HL-60/S4 treated with retinoic acid at 250 ng/mL for 4 days and 3 days (cell line): ENCODE data around the gene EMILIN3.

Experiments used
- in situ Hi-C: fragments of 300-500 bp; cut with MboI; formaldehyde crosslinking; loops from 2 replicates; pipeline ENCODE4 v1.7.0; 2022; ENCODE audit warnings: low sequenced_read_pairs

EMILIN3 gene, protein sequence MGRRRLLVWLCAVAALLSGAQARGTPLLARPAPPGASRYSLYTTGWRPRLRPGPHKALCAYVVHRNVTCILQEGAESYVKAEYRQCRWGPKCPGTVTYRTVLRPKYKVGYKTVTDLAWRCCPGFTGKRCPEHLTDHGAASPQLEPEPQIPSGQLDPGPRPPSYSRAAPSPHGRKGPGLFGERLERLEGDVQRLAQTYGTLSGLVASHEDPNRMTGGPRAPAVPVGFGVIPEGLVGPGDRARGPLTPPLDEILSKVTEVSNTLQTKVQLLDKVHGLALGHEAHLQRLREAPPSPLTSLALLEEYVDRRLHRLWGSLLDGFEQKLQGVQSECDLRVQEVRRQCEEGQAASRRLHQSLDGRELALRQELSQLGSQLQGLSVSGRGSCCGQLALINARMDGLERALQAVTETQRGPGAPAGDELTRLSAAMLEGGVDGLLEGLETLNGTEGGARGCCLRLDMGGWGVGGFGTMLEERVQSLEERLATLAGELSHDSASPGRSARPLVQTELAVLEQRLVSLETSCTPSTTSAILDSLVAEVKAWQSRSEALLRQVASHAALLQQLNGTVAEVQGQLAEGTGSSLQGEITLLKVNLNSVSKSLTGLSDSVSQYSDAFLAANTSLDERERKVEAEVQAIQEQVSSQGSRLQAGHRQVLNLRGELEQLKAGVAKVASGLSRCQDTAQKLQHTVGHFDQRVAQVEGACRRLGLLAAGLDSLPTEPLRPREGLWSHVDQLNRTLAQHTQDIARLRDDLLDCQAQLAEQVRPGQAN

DNA sequence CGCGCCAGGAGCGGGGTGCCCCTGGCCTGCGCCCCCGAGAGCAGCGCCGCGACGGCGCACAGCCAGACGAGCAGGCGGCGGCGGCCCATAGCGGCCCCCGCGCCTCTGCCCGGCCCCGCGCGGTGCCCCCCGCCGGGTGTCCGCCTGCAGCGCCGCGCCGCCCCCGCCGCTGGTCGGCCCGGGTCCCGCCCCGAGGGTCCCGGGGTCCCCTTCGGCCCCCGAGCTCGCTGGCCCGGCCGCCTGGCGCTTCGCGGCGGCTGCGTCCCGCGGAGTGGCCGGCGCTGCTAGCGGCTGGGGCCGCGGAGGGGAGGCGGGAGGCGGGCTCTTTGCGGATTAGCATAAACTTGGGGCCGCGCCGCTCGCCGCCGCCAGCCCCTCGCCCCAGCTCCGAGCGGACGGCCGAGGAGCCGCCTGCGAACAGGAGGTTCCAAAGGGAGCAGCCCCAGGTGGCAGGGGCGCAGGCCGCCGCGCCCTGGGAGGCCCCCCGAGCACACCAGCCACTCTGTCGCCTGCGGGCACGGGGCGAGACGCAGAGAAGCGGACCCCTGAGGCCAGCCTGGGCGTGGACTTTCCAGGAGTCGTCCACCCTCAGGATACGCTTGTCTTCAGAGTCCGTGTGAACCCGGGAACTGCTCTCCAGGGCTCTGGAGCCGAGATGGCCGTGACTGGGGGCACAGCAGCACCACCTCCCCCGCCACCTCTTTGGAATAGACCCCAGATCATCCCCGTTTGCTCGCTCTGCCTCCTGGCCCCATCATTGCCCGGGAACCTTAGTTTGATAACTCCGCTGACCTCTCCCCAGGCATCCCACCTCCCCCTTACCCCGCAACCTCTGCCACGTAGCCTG lies at the start of gene EMILIN3:
TSS of gene EMILIN3 (minus strand) at position 273 of the 847 bp plus-strand sequence. CDS start at position 89, 184 bp downstream.
- in situ Hi-C loops: no loop called here

DNA sequence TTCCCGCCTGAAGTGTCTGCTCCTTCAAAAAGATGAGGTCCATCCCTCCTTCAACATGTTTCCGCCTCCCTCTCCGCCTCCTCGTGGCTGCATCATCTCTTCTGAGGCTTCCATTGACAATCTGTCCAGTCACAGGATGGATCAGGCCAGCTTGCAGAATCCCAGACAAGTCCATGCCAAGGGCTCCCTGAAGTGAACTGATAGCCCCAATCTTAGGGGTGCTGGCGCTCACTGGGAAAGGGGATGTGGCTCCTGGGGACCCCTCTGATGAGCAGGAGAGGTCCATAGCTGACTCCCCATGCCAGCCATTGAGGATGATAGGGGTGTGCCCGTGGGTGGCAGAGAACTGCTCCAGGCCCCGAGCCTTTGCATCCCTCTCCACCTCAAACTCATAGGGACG lies 48.6 kb upstream of the EMILIN3 start:
- in situ Hi-C loops: no loop called here

DNA sequence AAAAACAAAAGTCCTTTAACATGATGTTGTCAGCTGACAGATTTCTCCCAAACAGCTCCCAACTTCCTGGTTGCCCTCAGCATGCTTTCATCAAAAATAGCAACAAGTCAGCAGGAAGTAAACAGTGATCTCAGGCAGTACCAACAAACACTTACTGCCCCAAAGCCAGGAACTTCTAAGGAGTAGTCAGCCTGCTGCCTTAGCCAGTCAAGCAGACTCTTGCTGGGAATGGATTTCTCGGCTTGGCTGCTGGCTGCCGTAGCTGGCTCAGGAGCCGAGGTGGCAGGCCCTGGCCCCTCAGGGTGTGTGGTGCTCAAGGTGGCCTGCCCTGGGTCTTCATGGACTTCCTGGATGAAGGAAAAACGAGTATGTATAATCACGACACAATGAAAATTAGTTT lies 46.6 kb upstream of the EMILIN3 start:
- in situ Hi-C loops: no loop called here

DNA sequence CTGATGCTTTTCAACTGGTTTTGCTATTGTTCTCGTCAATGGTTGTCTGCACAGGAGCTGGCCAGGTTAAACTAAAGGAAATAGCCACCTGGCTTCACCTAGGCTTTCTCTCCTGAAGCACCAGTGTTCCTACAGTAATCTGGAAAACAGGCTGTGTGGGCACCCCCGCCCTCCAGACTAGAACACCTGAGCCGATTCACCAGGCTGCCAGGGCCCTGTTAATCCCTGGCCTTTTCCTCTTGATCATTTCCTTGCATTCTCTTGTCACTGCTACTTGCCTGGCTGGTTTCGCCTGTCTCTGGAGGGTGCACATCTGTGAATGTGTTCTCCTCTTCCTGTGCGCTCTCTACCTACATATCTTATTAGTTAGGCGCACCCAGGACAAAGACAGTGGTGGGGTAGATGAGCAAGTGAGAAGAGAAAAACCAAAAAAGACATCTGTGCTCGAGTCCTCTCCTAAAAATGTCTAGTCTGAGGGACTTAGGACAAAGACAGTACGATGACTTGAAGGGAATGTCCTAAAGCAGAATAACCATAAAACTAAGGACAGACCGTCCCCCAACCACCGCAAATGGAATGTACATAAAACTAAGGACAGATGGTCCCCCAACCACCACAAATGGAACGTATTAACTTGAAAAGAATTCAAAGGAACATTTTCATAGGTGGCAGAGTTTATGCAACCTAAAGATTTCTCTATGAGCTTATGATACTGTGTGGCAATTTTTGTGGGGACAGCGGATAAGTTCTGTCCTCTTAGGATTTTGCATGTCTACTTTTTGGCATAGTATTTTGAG lies 45.9 kb upstream of the EMILIN3 start:
- in situ Hi-C loops: no loop called here

DNA sequence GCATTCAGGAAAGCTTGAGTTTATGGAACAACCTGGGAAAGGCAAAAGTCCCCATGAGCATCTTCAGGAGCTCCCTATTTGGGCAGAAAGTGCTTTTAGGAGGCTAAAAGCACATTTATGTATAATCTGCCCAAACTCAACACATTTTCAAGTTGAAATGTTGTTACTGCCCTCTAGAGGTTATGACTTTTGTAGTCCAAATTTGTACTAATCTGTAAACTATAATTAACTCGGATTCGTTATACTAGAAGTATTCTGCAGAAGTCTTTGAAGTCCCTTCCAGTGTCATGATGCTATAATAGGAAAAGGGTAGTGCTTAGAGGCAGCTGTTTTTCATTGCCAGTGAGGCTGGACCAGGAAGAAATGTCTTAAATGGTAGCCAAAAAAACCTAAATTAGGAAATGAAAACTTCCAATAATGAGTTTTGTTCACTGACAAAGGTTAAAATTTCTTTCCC lies 44.8 kb upstream of the EMILIN3 start:
- in situ Hi-C loops: no loop called here

DNA sequence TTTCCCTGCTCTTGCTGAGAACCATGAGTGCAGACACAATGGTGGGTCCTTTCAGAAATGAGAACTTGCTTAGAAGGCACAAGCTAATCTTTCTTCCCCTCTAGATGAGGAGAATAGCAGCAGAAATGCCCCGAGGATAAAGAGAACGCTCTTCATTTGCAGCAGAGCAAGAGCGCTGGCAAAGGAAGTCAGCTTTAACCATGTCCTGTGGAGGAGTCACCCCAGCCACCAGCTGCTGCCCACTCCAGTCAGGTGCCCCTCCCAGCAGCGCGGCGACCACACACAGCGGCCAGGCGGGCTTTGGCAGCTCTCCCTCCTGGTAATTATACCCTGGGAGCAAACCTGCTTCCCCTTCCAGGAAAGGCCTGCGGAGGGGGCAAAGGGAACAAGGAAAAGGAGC lies 42.4 kb upstream of the EMILIN3 start:
- in situ Hi-C loops: no loop called here

DNA sequence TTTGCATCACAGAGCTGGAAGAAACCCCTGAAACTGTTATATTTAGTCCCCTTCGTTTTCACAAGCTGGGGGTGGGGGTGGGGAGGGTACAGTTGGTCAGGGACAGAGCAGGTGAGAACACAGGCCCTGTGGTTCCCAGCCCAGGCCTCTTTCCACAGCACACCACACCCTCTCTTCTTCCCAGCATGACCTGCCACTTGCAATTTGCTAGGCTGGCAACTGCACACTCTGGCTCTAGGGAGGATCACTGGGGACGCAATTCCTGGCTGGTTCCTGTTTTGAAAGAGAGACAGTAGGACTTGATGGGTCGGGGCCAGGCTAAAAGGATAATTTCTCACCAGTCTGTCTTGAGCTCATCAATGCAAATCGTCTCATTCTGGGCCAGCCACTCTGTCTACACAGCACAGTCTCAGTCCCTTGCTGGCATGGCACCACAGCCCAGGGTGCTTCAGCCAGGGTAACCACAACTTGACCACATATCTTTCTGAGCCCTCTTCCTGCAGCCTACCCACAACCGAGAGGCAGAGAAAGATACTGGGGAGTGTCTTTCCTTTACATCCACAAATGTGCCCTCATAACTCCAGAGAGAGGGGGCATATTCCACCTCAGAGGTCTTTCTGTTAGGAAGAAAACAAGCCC lies 41.7 kb upstream of the EMILIN3 start:
- in situ Hi-C loops: no loop called here

DNA sequence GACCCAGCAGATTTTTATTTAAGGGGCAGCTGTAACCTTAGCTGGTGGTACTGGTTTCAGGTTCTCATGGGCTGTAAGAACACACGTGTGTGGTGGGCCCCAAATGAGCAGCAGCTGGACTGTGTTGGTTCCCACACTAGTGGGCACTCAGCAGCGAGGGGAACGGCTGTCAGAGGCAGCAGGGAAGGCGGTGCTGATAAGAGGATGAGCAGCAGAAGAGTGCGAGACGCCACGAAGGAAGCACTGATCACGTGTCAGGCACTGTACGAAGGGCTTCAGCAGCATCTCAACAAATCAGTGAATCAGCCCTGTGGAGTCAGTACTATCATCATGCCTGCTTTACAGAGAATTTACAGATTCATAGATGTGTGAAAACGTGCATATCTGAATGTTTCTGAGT lies 41.0 kb upstream of the EMILIN3 start:
- in situ Hi-C loops: no loop called here

DNA sequence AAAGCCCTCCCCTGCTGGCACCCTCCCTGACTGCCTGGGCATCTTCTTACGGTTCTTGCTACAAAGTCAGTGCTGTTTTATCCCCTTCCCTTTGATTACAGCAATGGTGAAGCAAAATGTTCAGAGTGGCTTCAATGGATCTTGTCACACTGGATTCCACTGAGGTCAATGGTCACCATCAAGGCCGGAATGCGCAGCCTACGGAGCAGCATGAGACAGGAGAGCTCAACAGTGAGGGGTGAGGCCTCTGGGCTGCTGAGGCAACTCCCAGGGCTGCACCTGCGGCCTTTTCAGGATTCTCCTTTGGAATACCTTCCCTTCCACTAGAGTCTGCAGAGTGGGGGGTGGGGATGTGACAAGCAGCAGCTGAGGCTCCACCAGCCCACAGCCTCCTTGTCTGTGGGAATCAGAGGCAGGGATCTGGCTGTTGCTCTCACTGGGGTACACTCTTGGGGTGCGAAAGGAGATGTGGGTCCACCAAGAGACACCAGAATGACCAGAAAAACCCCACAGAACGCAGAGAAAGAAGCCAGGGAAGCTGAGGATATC lies 40.4 kb upstream of the EMILIN3 start:
- in situ Hi-C loops: no loop called here

DNA sequence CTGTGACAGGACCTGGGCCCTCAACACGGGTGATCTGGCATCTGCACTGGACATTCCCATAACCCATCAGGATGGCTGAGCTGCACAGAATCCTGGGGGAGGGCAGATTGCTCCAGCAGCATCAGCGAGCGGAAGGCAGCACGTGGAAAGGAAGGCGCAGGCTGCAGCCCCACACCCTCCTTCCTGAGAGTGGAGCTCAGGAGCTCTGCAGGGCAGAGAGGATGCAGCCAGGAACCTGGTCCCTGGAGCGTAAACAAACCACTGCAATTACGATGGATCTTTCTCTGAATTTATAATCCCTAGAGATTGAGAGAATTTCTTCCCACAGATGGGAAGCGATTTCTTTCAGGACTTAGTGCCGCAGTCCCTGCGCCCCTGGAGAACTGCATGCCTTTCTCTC lies 39.7 kb upstream of the EMILIN3 start:
- in situ Hi-C loops: no loop called here

DNA sequence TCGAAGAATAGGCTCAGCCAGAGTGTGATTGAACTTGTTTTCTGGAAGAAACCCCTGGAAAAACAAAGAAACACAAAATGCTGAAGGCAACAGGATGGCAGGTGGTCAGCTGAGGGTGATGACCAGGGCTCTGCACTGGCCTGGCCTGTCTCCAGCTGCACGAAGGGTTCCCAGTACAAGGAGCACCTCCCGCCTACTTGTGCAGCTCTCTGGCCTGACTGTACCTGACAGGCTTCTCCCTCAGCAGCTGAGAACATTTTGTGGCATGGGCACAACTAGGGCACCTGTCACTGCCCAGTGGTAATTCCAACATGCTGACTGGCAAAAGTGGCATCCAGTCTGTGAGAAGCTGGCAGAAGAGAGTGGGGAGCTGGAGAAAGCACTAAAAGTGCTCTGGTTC lies 38.8 kb upstream of the EMILIN3 start:
- in situ Hi-C loops: no loop called here

DNA sequence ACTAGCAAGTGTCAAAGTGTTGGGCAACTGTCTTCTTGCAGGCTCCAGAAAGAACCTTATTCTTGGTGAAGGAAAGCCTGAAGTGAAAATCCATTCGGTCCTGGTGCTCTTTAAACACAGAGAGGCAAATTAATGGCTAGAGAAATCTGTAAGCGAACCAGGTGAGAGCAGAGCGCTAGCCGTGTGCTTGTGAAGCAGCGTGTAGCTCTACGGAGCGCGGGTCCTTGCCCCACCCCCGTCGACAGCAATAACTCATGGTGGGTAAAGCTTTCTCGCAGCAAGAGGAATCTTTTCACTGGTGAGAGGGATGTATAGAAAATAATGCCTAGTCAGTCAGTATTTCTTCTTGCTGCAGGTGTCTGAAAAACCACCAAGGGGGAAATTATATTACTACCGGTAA lies 37.0 kb upstream of the EMILIN3 start:
- in situ Hi-C loops: no loop called here

DNA sequence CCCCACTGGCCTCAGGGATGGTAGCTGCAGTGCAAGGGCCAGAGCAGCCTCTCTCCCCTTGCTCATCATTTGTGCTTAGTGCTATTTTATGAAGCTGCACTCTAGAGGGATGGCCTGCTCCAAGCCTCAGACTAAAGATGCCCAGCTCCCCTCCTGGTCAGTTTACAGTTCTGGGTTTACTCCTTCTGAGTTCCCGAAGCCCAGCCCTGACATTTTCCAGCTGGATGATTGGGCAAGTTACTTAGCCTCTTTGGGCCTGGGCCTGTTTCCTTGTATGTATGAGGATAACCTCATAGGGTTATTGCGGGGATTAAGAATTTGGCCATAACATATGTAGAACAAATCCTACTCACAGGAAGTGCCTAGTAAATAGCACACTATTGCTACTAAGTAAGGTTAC lies 31.8 kb upstream of the EMILIN3 start:
- in situ Hi-C loops: no loop called here

DNA sequence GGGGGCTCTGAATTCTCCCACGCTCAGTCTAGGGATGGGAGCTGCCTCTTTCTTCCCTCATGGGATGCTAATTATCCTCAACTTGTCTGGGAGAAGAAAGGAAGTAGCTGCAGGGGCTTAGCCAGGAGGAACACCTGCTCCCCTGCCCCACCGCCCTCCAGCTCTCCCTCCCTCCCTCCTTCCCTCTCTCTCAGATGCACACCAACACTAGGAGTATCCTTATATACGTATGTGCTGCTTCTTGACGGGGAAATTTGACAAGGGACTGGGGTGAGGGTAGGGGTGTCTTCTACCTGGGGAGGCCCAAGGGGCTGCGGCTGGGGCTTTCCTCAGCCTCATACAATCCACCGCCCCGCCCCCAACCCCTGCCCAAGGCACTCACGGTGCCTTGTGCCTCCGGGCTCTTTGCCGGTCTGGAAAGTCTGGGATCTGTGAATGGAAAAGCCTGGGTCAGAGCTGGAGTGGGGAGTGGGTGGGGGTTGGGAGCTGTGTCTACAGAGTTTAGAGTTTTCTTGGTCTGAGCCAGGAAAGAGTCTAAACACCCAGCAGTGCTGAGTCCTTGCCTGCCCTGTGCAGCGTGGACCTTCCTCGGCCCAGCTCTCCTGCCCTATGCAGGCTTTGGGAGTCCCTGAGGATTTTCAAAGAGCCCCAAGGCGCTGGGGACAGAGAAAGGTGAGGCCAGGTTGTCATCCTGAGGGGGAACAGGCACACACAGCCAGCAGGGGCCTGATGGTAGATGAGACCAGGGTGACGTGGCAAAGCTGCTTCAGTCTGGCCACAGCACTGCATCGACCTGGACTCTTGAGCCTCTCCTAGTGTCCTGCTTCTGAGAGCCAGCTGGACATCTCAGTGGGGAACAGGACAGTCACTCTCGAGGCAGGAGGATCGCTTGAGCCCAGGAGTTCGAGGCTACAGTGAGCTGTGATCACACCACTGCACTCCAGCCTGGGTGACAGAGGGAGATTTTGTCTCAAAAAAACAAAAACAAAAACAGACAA lies 29.3 kb upstream of the EMILIN3 start:
- in situ Hi-C loops: no loop called here

DNA sequence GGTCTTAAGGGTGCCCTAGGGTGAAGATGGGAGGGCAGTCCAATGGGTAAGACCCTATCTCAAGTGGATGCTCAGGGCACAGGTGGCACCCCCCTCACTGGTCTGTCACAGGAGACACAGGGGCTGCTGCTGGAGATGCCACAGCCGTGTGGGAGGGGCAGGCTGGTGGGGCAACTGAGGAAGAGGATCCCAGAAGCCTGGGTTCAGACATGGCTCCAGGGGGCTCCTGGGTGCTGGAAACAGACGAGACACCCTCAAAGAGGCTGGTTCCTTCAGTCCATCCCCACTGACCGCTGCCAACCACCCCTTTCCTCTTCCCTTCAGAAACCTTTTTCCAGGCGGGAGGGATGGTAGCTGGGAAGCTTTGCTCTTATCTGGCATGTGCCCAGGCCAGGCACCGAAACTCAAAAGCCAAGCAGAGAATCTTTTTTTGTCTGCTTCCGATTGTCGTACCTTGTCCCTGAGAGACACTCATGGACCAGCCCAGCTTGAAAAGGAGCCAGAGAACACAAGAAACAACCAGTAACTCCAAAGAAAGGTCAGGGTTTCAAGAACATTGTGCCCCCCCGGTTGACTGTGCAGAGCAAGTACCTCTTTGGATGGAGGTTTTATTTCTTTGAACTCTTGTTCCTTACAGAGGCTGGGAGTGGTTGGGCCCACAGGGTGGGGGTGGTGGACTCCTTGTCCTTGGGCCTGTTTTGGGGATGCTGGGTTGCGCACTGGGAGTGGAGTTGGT lies 28.5 kb upstream of the EMILIN3 start:
- in situ Hi-C loops: no loop called here

DNA sequence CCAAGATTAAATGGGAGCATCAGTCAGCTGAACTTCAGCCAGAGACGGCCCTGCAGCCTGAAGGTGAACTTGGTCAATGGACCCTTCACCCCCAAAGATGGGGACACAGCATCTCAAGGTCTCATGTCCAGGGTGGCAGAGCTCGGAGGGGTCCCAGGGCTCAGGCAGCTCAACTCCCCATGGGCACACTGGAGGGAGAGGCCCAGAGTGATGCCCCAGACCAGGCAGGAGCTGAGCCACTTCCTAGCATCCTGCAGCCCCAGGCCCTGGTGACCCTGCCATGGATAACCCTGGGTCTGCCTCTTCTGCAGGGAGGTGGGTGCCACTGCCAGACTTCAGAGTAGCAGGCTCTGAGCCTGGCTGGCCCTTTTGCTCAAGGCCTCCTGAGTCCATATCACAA lies 27.5 kb upstream of the EMILIN3 start:
- in situ Hi-C loops: no loop called here

DNA sequence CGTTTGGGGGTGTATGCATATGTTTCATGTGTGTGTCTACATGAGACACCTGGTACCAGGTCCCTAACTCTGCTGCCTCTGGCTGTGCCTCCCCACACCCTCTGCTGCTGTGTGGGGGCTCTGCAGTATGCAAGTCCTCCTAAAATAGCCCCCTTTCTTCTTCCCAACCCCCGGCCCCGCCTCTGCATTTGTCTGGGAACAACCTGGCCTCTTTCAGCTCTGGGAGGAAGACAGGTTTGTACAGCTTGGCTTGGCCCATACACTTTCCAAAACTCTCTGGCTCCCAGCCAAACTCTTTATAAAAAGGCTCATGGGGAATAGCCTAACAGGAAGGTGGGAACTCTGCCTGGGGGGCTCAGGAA lies 27.1 kb upstream of the EMILIN3 start:
- in situ Hi-C loops: no loop called here
